Spleen (tissue), 11 donors: ENCODE measurements around the gene EFCAB12. TPM values are rescaled to one million over a fixed set of nuclear protein-coding genes. Genes with fewer than 3 reads are reported as not detected.

ENCODE experiments used
- DNase-seq: peaks from one replicate; pipeline ENCODE4 v3.0.0-alpha.2; 2020
- H3K27ac ChIP-seq, 8 donors: fragments of 200-600 bp; sonication (generic) in 7 of 8; 1 replicate in 4 of 8; 2 replicates in 4 of 8; pipeline versions ENCODE4 v1.5.0 to v1.8.0; 2016 to 2021; ENCODE audit warnings: inconsistent platforms in 4 of 8, mild to moderate bottlenecking in 4 of 8, moderate library complexity in 1 of 8
- H3K27me3 ChIP-seq, 7 donors: fragments of 200-600 bp; sonication (generic) in 6 of 7; replicated peaks in 1 of 7; 1 replicate in 4 of 7; 2 replicates in 3 of 7; pipeline versions ENCODE4 v1.5.0 to v1.8.0; 2016 to 2021; ENCODE audit warnings: inconsistent platforms in 3 of 7, mild to moderate bottlenecking in 1 of 7
- H3K36me3 ChIP-seq, 6 donors: fragments of 200-600 bp; sonication (generic) in 5 of 6; 1 replicate in 4 of 6; 2 replicates in 2 of 6; pipeline versions ENCODE4 v1.5.0 to v1.8.0; 2016 to 2021; ENCODE audit warnings: inconsistent platforms in 2 of 6
- H3K4me1 ChIP-seq, 6 donors: fragments of 200-600 bp; sonication (generic) in 5 of 6; 1 replicate in 3 of 6; 2 replicates in 3 of 6; pipeline versions ENCODE4 v1.5.0 to v1.8.0; 2016 to 2021; ENCODE audit warnings: inconsistent platforms in 3 of 6
- H3K4me3 ChIP-seq, 8 donors: fragments of 200-600 bp; sonication (generic) in 7 of 8; 1 replicate in 4 of 8; 2 replicates in 4 of 8; pipeline versions ENCODE4 v1.5.0 to v1.8.0; 2016 to 2021; ENCODE audit warnings: inconsistent platforms in 4 of 8, mild to moderate bottlenecking in 4 of 8, moderate library complexity in 2 of 8
- H3K9me3 ChIP-seq, 8 donors: fragments of 200-600 bp; sonication (generic) in 7 of 8; 1 replicate in 4 of 8; 2 replicates in 4 of 8; pipeline versions ENCODE4 v1.5.0 to v1.8.0; 2016 to 2021; ENCODE audit warnings: inconsistent platforms in 4 of 8
- POLR2A ChIP-seq, 3 donors: fragments of 450-650 bp; IDR thresholded peaks; one replicate each; pipeline ENCODE4 v1.5.1; 2017; ENCODE audit warnings: antibody characterized with exemption in 3 of 3, mild to moderate bottlenecking in 1 of 3
- POLR2AphosphoS5 ChIP-seq, 3 donors: sonication (generic); formaldehyde crosslinking; IDR thresholded peaks; one replicate each; pipeline ENCODE4 v1.5.1; 2017; ENCODE audit warnings: antibody characterized with exemption in 3 of 3
- WGBS, 5 donors: extraction: QIAGEN DNeasy Blood & Tissue Kit in 3 of 5; methylation state at CpG; one replicate each; pipeline versions ENCODE4 v1.1.5 to v1.1.7; 2013 to 2018; 5-methylcytosine and 5-hydroxymethylcytosine counted together
- intact Hi-C: fragments of 100-400 bp; cut with DNase I; formaldehyde crosslinking; loops from one replicate; pipeline ENCODE4 v1.15.0; 2023; ENCODE audit warnings: low total_unique reads
- polyA plus RNA-seq, 3 donors: library from polyadenylated mRNA; stranded (reverse); fragments of 200-250 nt; gene quantifications; one replicate each; pipeline ENCODE4 v1.2.1, GENCODE V29; 2013
- total RNA-seq, 7 donors: library from RNA; depleted of rRNA in 3 of 7; stranded (reverse); fragments of >200 nt in 3 of 7; fragmentation: NEBNext Ultra II Directional in 4 of 7; extraction: Animal tissue kit (Norgen Biotek cat#: 25700) in 4 of 7; gene quantifications; one replicate each; pipeline versions ENCODE4 v1.1.0 to v1.2.1, GENCODE V29; 2016 to 2021
- TF ChIP-seq, protein P1 (sequence below), 11 experiments: fragments of 200-600 bp in 7 of 11; fragments of 450-650 bp in 4 of 11; sonication (generic) in 4 of 11; IDR thresholded peaks in 8 of 11; conservative IDR thresholded peaks in 3 of 11; 1 replicate in 7 of 11; 2 replicates in 4 of 11; pipeline versions ENCODE4 v1.4.0 to v1.8.0; 2016 to 2021; ENCODE audit warnings: antibody characterized with exemption in 11 of 11, inconsistent platforms in 4 of 11, mild to moderate bottlenecking in 1 of 11
- donor health status: healthy with polysubstance abuse.
- donor health status: DM: no; HTN: no; CAD: no; lungs with moderate emphysema.
- donor health status: DM: no; HTN: no; CAD: no.
- donor health status: Bipolar disorder and iron deficiency.
- donor health status: healthy.
- donor health status: DM: no; HTN: no; CAD: no.
- donor health status: DM: yes; HTN: yes; CAD: no.

EFCAB12 gene
- total and polyA plus RNA-seq, 10 donors: 0.20 to 2.1 (median 1.0) TPM

DNA sequence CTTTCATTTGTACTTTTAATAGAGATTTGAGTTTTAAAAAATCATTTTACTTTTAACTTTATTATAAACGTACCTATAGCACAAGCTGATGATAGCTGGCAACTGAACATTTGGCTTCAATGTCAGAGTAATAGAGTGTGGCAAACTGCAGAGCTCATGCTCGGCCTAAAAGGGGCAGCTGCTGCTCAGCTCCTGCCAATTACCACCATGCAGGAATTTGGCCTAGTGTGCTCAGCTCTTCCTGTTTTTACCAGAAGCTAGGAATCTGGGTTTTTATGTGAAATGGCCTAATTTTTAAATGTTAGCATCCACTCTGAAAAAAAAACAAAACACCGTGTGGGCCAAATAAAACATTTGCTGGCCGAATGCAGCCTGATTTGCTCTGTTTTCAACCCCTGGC, 13.3 kb upstream of the EFCAB12 start:
- Histone ChIP-seq H3K27ac (peak overlapping the region in 7 of 8 donors; percentile 92 to 98 (median 95)), H3K9me3 (no peaks in the 10 kb centered on the region), H3K4me1 (peaks cover 34 to 80% (median 50%) of the 10 kb centered on the region in 6 donors), H3K27me3 (no peaks in the 10 kb centered on the region), H3K4me3 (peak overlapping the region in 1 of 8 donors; percentile 95), H3K36me3 (peaks cover 0 to 15% (median 10%) of the 10 kb centered on the region in 6 donors)
- no peak for DNase-seq
- peak in 1 of 3 donors; percentile 40 for TF ChIP-seq POLR2AphosphoS5 (IDR thresholded peaks at IDR 0.05)
- TF ChIP-seq, protein P1, sequence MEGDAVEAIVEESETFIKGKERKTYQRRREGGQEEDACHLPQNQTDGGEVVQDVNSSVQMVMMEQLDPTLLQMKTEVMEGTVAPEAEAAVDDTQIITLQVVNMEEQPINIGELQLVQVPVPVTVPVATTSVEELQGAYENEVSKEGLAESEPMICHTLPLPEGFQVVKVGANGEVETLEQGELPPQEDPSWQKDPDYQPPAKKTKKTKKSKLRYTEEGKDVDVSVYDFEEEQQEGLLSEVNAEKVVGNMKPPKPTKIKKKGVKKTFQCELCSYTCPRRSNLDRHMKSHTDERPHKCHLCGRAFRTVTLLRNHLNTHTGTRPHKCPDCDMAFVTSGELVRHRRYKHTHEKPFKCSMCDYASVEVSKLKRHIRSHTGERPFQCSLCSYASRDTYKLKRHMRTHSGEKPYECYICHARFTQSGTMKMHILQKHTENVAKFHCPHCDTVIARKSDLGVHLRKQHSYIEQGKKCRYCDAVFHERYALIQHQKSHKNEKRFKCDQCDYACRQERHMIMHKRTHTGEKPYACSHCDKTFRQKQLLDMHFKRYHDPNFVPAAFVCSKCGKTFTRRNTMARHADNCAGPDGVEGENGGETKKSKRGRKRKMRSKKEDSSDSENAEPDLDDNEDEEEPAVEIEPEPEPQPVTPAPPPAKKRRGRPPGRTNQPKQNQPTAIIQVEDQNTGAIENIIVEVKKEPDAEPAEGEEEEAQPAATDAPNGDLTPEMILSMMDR (IDR thresholded peaks at IDR 0.05 in 8 of 11, conservative IDR thresholded peaks at IDR 0.05 in 3 of 11): no peak
- 37 to 59% (median 49%) methylated on average over 4 of the region's 4 CpGs for WGBS, 5 donors
- intact Hi-C loops: no loop called here

DNA sequence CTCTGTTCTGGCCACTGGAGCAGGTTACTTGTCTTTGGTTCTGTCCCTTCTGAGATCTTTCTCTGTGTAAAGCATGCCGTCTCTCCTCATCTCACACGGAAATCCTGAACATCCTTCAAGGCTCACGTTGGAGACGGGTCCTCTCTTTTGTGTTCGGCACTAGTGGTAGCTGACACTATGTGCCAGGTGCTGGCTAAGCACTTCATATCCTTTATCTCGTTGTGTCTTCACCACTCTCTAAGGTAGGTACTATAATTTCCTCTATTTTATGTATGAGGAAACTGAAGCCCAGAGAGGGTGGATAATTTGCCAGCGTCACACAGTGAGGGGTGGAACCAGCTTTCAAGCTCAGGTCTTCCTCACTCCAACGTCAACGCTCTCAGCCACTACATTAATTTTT, 12.8 kb upstream of the EFCAB12 start:
- H3K27me3 ChIP-seq: no peaks in the 10 kb centered on the region
- DNase-seq: no peak
- H3K36me3 ChIP-seq: peaks cover 0 to 21% (median 13%) of the 10 kb centered on the region in 6 donors
- TF ChIP-seq POLR2AphosphoS5 (IDR thresholded peaks at IDR 0.05) (no peak), POLR2A (IDR thresholded peaks at IDR 0.05) (no peak)
- TF ChIP-seq, protein P1 (IDR thresholded peaks at IDR 0.05 in 8 of 11, conservative IDR thresholded peaks at IDR 0.05 in 3 of 11): no peak
- H3K4me3 ChIP-seq: peak overlapping the region in 4 of 8 donors; percentile 89 to 95 (median 91)
- intact Hi-C loops: no loop called here
- WGBS, 5 donors: 46 to 64% (median 55%) methylated on average over 9 of the region's 9 CpGs
- H3K9me3 ChIP-seq: no peaks in the 10 kb centered on the region
- H3K27ac ChIP-seq: peak overlapping the region; percentile 84 to 98 (median 94)
- peaks cover 40 to 86% (median 55%) of the 10 kb centered on the region in 6 donors for H3K4me1 ChIP-seq

DNA sequence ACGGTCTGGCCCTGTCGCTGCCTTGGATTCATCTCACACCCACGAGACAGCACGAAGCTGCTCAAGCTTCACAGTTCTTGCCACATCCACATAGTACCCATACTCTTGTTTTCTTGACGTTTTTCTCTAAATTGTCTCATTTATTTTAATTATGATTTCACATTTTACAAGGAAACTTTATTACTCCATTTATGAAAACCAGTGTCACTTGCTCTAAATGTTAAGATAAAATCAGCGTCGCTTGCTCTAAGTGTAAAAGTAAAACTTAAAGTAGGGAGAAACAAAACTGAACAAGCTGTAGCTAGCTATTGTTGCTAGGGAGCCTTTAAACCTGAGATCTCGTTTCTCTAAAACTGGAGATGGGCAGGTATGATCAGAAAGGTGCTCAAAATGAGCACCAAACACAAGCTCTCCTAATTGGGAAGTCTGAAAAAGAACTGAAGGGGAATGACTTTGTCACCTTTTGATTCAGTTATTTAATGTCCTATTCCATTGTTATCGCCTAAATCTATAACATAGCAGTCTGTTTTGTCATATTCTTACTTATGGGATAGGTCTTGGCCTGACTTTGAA, 12.3 kb upstream of the EFCAB12 start:
- DNase-seq: no peak
- intact Hi-C loops: no loop called here
- 9 to 11% (median 9%) methylated on average over 9 of the region's 9 CpGs for WGBS, 5 donors
- H3K9me3 ChIP-seq: no peaks in the 10 kb centered on the region
- H3K27ac ChIP-seq: peak overlapping the region; percentile 84 to 98 (median 94)
- H3K4me1 ChIP-seq: peaks cover 44 to 91% (median 60%) of the 10 kb centered on the region in 6 donors
- TF ChIP-seq POLR2A (IDR thresholded peaks at IDR 0.05) (no peak), POLR2AphosphoS5 (IDR thresholded peaks at IDR 0.05) (no peak)
- TF ChIP-seq, protein P1 (IDR thresholded peaks at IDR 0.05 in 8 of 11, conservative IDR thresholded peaks at IDR 0.05 in 3 of 11): no peak
- no peaks in the 10 kb centered on the region for H3K27me3 ChIP-seq
- H3K36me3 ChIP-seq: peaks cover 0 to 26% (median 13%) of the 10 kb centered on the region in 6 donors
- peak overlapping the region; percentile 77 to 95 (median 90) for H3K4me3 ChIP-seq

DNA sequence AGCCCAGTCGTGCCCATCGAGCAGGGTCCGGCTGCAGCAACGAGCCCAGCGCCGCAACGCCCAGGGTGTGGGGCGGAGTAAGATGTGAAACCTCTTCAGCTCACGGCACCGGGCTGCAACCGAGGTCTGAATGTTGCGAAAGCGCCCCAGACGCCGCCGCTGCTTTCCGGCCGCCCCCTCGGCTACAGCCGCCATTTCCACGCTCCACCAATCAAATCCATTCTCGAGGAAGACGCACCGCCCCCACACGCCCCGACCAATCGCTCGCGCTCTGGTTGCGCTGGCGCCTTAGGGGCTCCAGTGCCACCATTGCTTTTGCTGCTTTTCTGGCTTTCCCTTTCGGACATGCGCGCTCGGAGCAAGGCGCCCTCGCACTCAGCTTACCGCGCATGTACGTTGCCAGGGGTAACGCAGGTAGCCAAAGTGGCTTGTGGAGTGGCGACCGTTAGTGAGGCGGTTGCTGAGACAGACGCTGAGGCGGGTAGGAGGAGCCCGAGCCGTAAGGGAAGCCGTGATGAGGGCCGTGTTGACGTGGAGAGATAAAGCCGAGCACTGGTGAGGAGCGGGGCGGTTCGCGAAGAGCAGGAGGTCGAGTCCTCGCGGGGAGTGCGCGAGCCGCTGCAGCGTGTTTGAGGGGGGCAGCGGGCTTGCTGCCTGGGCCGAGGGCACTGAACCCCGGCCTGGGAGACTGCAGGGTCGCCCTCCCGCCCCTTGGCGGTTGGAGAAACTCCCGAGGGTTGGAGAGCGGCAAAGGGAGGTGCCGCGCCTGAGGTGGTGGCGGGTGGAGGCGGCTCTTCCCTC, 11.6 kb upstream of the EFCAB12 start, which contains the start of the genes IFT122 and MBD4:
Gene IFT122, plus strand, starts transcription at position 408 of the 801 bp plus-strand sequence. Its CDS starts 107 bp downstream, at position 515.
Gene MBD4, minus strand, starts transcription at position 132 of the 801 bp plus-strand sequence. Its CDS starts 115 bp downstream, at position 17.
- TF ChIP-seq, protein P1 (IDR thresholded peaks at IDR 0.05 in 8 of 11, conservative IDR thresholded peaks at IDR 0.05 in 3 of 11): peak in 2 of 11 experiments; percentile 8 to 10
- TF ChIP-seq POLR2AphosphoS5 (IDR thresholded peaks at IDR 0.05) (peak; percentile 96 to 99 (median 96)), POLR2A (IDR thresholded peaks at IDR 0.05) (peak in 2 of 3 donors; percentile 85 to 94)
- Histone ChIP-seq H3K36me3 (peaks cover 0 to 33% (median 13%) of the 10 kb centered on the region in 6 donors), H3K9me3 (no peaks in the 10 kb centered on the region), H3K4me3 (peak within 1 kb of the TSS; percentile 77 to 95 (median 90)), H3K27me3 (no peaks in the 10 kb centered on the region), H3K4me1 (peaks cover 49 to 92% (median 67%) of the 10 kb centered on the region in 6 donors), H3K27ac (peak within 1 kb of the TSS; percentile 84 to 98 (median 94))
- intact Hi-C loops: no loop called here
- WGBS, 5 donors: 0% methylated on average over 47 to 75 of the region's 75 CpGs
- peak; percentile 99 for DNase-seq
